Mesodermal cell (in vitro differentiated cells): Measurements from ENCODE around the gene PAN2.

Source experiments
- H3K27ac ChIP-seq: 2 replicates; pipeline ENCODE4 v1.7.0; 2013; ENCODE audit warnings: mild to moderate bottlenecking, low read depth, low read length, moderate library complexity; ENCODE audit not compliant: severe bottlenecking
- H3K36me3 ChIP-seq: 2 replicates; pipeline ENCODE4 v1.7.1; 2013; ENCODE audit warnings: mild to moderate bottlenecking, low read length, moderate library complexity; ENCODE audit not compliant: control insufficient read depth, insufficient read depth
- H3K4me1 ChIP-seq: one replicate; pipeline ENCODE4 v1.7.1; 2013; ENCODE audit warnings: mild to moderate bottlenecking, low read length; ENCODE audit not compliant: insufficient read depth, control insufficient read depth, poor library complexity, severe bottlenecking
- H3K4me3 ChIP-seq: 2 replicates; pipeline ENCODE4 v1.7.0; 2013; ENCODE audit warnings: low read length, control low read depth, mild to moderate bottlenecking; ENCODE audit not compliant: insufficient read depth, poor library complexity, severe bottlenecking; ENCODE audit errors: extremely low read depth
- H3K9me3 ChIP-seq: 2 replicates; pipeline ENCODE4 v1.7.1; 2013; ENCODE audit warnings: mild to moderate bottlenecking, low read length, moderate library complexity; ENCODE audit not compliant: control insufficient read depth
- WGBS, 2 experiments: methylation state at CpG; one replicate each; pipeline ENCODE4 v1.1.5; 2013; ENCODE audit warnings: missing lambda C conversion rate in 2 of 2; ENCODE audit not compliant: insufficient coverage in 2 of 2; 5-methylcytosine and 5-hydroxymethylcytosine counted together

Gene PAN2

DNA sequence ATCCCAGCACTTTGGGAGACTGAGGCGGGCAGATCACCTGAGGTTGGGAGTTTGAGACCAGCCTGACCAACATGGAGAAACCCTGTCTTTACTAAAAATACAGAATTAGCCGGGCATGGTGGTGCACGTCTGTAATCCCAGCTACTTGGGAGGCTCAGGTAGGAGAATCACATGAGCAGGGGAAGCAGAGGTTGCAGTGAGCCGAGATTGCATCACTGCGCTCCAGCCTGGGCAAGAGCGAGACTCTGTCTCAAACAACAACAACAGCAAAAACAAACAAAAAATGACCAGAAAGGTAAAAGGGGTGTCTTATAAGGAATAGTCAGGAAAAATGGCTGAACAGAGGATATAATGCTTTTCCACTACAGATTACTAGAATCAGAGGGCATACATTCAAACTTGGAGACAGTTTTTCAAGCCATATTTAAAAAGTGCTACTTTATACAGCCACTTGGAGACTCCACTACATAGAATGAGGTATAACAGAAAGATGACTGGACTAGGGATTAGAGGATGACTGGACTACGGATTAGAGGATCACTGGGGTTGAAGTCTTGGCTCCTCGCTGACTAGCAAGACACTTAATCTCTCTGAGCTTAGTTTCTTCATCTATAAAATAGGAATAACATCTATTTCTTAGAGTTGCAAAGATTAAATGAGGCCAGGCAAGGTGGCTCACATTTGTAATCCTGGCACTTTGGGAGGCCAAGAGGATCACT, 28.8 kb downstream of the PAN2 start:
- 96% methylated on average over 4 of the region's 8 CpGs; no CpG with 5 or more reads in 1 of the 2 experiments for WGBS, 2 experiments

GRCh38 chr12:56304276-56304675, 29.5 kb downstream of the PAN2 start:
- H3K36me3 ChIP-seq: peaks cover 64% of the 10 kb centered on the region
- 79 to 100% methylated on average over 2 to 3 of the region's 3 CpGs for WGBS, 2 experiments
- no peak overlapping the region for H3K27ac ChIP-seq
- H3K9me3 ChIP-seq: no peaks in the 10 kb centered on the region
- H3K4me1 ChIP-seq: no peaks in the 10 kb centered on the region
- H3K4me3 ChIP-seq: no peak overlapping the region

More for the DNA sequence above, 28.8 kb downstream of the PAN2 start:
- Histone ChIP-seq H3K36me3 (peaks cover 70% of the 10 kb centered on the region), H3K9me3 (no peaks in the 10 kb centered on the region), H3K4me1 (no peaks in the 10 kb centered on the region), H3K27ac (no peak overlapping the region), H3K4me3 (no peak overlapping the region)

- Histone ChIP-seq H3K4me1 (peaks cover 6% of the 10 kb centered on the region), H3K4me3 (peak overlapping the region; percentile 94), H3K9me3 (no peaks in the 10 kb centered on the region), H3K27ac (peak overlapping the region; percentile 68), H3K36me3 (peaks cover 61% of the 10 kb centered on the region)
- WGBS, 2 experiments: 67 to 73% methylated on average over 19 of the region's 21 CpGs
Measured at GRCh38 chr12:56300644-56301464, 32.9 kb downstream of the PAN2 start.

- peak within 1 kb of the TSS; percentile 68 for H3K27ac ChIP-seq
- H3K4me1 ChIP-seq: peaks cover 6% of the 10 kb centered on the region
- H3K36me3 ChIP-seq: peaks cover 58% of the 10 kb centered on the region
- 0 to 1% methylated on average over 30 to 40 of the region's 63 CpGs for WGBS, 2 experiments
- H3K9me3 ChIP-seq: no peaks in the 10 kb centered on the region
- H3K4me3 ChIP-seq: peak within 1 kb of the TSS; percentile 94
Measured at GRCh38 chr12:56299853-56300643, 33.8 kb downstream of the PAN2 start, which contains the start of gene CS. CS (minus strand) TSS chr12:56300330; CDS start chr12:56300201, 129 bp downstream.

DNA sequence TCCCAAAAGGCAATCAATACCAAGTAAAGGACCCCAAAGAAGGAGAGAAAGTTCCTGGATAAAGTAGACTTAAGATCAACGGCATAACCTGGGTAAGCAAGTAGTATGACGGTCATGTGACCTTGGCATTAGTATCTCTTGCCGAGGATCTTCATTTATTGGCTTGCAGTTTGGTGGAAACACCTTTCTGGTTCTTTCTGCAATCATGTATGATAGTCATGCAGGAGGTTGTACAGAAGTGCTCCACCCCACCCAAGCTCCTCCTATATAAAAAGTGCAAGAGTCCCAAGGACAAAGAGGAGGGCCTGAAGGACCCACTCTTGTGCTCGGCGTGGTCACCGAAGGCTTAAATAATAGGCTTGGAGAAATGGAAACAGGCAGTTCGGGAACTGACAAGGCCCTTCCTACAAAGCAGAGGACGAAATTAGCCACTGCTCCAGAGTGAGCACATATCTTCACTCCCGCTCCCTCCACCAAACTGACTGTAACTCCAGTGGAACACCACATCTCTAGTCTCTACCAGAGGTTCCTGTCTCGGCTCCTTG, 34.4 kb downstream of the PAN2 start:
- Histone ChIP-seq H3K36me3 (peaks cover 52% of the 10 kb centered on the region), H3K4me1 (peaks cover 6% of the 10 kb centered on the region), H3K27ac (peak overlapping the region; percentile 66), H3K4me3 (peak overlapping the region; percentile 94), H3K9me3 (no peaks in the 10 kb centered on the region)
- WGBS, 2 experiments: 10 to 22% methylated on average over 7 to 10 of the region's 10 CpGs

DNA sequence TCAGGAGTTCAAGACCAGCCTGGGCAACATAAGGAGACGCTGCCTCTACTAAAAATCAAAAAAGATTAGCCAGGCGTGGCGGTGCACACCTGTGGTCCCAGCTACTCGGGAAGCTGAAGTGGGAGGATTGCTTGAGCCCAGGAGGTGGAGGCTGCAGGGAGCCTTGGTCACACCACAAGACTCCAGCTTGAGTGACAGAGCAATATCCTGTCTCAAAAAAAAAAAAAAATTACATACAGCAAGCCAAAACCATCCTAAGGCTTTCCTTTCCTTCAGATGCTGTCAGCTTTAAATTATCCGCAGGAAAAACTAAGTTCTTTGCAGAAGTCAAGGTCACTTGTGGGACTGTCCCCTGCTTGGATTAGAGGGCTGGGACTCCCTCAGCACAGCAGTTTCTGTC, 35.0 kb downstream of the PAN2 start:
- H3K9me3 ChIP-seq: no peaks in the 10 kb centered on the region
- peaks cover 6% of the 10 kb centered on the region for H3K4me1 ChIP-seq
- 80 to 90% methylated on average over 2 of the region's 5 CpGs for WGBS, 2 experiments
- no peak overlapping the region for H3K27ac ChIP-seq
- H3K36me3 ChIP-seq: peaks cover 56% of the 10 kb centered on the region
- peak overlapping the region; percentile 94 for H3K4me3 ChIP-seq

DNA sequence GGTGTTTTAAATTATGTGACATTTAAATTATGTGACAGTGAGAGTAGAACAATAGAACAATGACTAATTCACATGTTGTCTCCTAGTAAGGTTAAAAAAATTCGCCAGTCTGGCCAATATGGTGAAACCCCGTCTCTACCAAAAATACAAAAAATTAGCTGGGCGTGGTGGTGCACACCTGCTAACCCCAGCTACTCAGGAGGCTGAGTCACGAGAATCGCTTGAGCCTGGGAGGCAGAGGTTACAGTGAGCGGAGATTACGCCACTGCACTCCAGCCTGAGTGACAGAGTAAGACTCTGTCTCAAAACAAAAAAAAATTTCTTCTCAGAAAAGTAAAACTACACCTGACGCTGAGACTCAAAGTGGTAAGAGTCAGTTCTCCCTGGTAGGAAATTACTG, 36.4 kb downstream of the PAN2 start:
- H3K36me3 ChIP-seq: peaks cover 52% of the 10 kb centered on the region
- H3K27ac ChIP-seq: no peak overlapping the region
- H3K4me3 ChIP-seq: no peak overlapping the region
- no peaks in the 10 kb centered on the region for H3K9me3 ChIP-seq
- peaks cover 6% of the 10 kb centered on the region for H3K4me1 ChIP-seq
- 100% methylated on average over 4 to 7 of the region's 8 CpGs for WGBS, 2 experiments

GRCh38 chr12:56296295-56296694, 37.5 kb downstream of the PAN2 start:
- Histone ChIP-seq H3K36me3 (peaks cover 51% of the 10 kb centered on the region), H3K4me1 (peaks cover 6% of the 10 kb centered on the region), H3K27ac (no peak overlapping the region), H3K4me3 (no peak overlapping the region), H3K9me3 (no peaks in the 10 kb centered on the region)
- WGBS, 2 experiments: 80 to 100% methylated on average over 1 to 3 of the region's 5 CpGs

DNA sequence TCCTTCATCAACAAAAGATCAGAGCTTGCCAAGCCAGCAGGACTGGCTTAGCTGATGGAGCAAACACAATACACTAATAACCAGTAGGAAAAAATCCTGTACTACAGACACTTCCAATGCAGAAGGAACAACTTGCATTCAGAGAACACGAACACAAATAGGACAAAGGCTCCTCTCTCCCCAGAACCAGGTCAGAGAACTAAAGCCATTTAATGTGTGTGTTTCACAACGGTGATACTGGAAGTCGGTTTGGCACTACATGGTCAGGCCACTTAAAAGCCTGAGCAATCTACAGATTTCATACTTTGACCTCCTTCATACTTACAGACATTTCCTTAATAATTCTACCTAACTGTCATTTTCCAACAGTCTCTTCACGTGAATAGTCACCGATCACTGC, 40.0 kb downstream of the PAN2 start:
- 94% methylated on average over 5 of the region's 5 CpGs for WGBS, 2 experiments
- peaks cover 5% of the 10 kb centered on the region for H3K4me1 ChIP-seq
- peaks cover 74% of the 10 kb centered on the region for H3K36me3 ChIP-seq

DNA sequence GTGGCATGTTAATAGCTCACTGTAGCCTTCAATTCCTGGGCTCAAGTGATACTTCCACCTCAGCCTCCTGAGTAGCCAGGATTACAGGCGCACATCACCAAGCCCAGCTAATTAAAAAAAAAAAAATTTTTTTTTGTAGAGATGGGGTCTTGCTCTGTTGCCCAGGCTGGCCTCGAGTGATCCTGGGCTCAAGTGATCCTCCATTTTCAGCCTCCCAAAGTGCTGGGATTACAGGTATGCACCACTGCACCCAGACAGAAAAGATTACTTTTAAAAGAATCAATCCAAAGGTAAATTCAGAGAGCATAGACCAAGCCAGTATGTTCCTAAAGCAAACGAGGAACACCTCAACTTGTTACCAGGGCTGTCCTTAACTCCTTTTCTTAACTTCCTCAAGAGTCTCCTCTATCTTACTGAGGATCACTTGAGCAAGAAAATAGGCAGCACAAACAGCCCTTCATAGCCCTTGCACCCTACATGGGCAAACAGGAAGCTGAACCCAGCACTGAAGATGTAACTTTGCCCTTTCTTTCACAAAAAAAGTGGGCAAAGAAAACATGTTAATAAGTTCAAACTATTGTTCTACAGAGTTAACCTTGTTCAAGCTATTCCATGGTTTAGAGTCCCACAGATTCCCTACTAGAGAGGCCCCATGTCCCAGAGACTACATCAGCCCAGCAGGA, 45.0 kb downstream of the PAN2 start:
- H3K36me3 ChIP-seq: peaks cover 71% of the 10 kb centered on the region
- 89 to 100% methylated on average over 1 to 2 of the region's 3 CpGs for WGBS, 2 experiments
- no peak overlapping the region for H3K4me3 ChIP-seq
- no peaks in the 10 kb centered on the region for H3K9me3 ChIP-seq
- no peaks in the 10 kb centered on the region for H3K4me1 ChIP-seq
- H3K27ac ChIP-seq: no peak overlapping the region

More for the DNA sequence above, 40.0 kb downstream of the PAN2 start:
- H3K27ac ChIP-seq: no peak overlapping the region
- no peak overlapping the region for H3K4me3 ChIP-seq
- H3K9me3 ChIP-seq: no peaks in the 10 kb centered on the region
